ENCODE measurements around the gene RAB1B.
A peak's percentile ranks its signal among the peaks of the same experiment; 100 is the strongest.
"Not testable (repeated sequence)": the region's sequence is repeated elsewhere in the genome, so short reads cannot be mapped to it uniquely, and the experiment has no call there.

RAB1B gene

GRCh38 chr11:66317723-66318599, 49.5 kb downstream of the RAB1B start:
- DNase-seq (ENCODE audit: low read depth in 2 of 2, low spot score in 1 of 2) = peak in 1 of 2 donors; percentile 63

GRCh38 chr11:66318600-66318970, 50.1 kb downstream of the RAB1B start:
- no peak for DNase-seq (ENCODE audit: low read depth in 2 of 2, low spot score in 1 of 2)

GRCh38 chr11:66320289-66320688, 51.9 kb downstream of the RAB1B start:
- DNase-seq (ENCODE audit: low read depth in 2 of 2, low spot score in 1 of 2) = not testable (repeated sequence)

GRCh38 chr11:66320748-66321147, 52.3 kb downstream of the RAB1B start:
- not testable (repeated sequence) for DNase-seq (ENCODE audit: low read depth in 2 of 2, low spot score in 1 of 2)

GRCh38 chr11:66321606-66322005, 53.2 kb downstream of the RAB1B start:
- no peak for DNase-seq (ENCODE audit: low read depth in 2 of 2, low spot score in 1 of 2)

- no peak for DNase-seq (ENCODE audit: low read depth in 2 of 2, low spot score in 1 of 2)
These were observed 54.4 kb downstream of the RAB1B start for GRCh38 chr11:66322732-66323427.

- no peak for DNase-seq (ENCODE audit: low read depth in 2 of 2, low spot score in 1 of 2)
These were observed 55.2 kb downstream of the RAB1B start for GRCh38 chr11:66323684-66324083.

GRCh38 chr11:66324664-66325063, 56.2 kb downstream of the RAB1B start:
- no peak for DNase-seq (ENCODE audit: low read depth in 2 of 2, low spot score in 1 of 2)

GRCh38 chr11:66325263-66325671, 56.8 kb downstream of the RAB1B start:
- no peak for DNase-seq (ENCODE audit: low read depth in 2 of 2, low spot score in 1 of 2)

GRCh38 chr11:66326261-66327111, 58.0 kb downstream of the RAB1B start:
- no peak for DNase-seq (ENCODE audit: low read depth in 2 of 2, low spot score in 1 of 2)
